Measurements from ENCODE around the gene SPDYC.
"Not testable (repeated sequence)": the region's sequence is repeated elsewhere in the genome, so short reads cannot be mapped to it uniquely, and the experiment has no call there.

SPDYC gene

DNA sequence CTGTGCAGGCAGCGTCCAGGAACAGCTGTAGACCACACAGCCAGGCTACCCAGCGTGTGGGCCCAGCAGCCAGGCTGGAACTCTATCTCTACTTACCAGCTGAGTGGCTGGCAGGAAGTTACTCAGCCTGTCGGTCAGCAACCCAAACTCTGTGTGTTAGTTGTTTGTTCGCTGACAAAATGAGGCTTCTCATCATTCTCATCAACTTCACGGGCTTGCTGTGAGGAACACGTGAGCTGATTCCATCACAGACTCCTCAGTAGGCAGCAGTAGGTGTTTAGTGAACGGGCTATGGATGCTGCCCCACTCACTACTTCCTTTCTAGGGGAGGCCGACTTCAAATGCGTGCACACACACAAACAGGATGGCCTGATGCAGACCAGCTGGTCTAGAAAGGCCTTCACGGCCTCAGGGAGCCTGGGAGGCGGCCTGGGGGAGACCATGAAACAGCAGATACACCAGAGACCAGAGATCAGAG lies 830 bp upstream of the SPDYC start:
- no peak for DNase-seq

DNA sequence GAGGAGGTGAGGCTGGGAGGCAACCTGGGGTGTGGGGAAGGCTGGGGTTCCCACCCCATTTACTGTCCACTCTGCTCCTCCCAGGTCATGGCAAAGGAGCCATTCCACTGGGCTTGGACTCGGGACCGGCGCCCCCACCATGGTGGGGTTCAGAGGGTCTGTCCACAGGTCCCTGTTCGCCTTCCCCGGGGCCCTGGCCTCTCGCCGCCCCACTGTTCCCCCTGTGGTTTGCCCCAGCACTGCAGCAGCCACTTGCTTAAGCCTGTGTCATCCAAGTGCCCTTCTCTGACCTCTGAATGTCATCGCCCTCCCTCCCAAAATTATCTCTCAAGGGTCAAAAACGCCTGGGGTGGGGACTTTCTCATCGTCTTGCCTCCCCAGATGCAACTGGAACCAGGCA lies 2.6 kb downstream of the SPDYC start:
- no peak for DNase-seq

DNA sequence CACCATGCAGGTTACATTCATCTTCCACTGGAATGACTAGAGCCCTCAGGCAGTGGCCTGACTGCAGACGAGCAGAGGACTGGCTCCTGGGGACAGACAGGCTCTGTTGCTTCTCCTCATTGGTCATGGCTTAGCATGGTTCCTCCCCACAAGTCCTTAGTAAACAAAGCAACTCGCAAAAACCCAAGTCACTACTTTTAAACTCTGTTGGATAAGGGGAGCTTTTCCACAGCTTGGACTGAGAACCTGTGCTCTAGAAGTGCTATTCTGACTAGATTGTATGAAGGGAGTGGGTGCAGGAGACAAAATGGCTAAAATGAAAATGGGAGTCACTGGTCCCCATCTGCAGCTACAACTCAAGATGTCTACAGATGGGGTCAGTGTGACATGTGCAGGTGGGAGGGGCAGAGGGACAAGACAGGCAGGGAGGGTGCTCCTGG lies 4.6 kb downstream of the SPDYC start:
- DNase-seq: not testable (repeated sequence)

DNA sequence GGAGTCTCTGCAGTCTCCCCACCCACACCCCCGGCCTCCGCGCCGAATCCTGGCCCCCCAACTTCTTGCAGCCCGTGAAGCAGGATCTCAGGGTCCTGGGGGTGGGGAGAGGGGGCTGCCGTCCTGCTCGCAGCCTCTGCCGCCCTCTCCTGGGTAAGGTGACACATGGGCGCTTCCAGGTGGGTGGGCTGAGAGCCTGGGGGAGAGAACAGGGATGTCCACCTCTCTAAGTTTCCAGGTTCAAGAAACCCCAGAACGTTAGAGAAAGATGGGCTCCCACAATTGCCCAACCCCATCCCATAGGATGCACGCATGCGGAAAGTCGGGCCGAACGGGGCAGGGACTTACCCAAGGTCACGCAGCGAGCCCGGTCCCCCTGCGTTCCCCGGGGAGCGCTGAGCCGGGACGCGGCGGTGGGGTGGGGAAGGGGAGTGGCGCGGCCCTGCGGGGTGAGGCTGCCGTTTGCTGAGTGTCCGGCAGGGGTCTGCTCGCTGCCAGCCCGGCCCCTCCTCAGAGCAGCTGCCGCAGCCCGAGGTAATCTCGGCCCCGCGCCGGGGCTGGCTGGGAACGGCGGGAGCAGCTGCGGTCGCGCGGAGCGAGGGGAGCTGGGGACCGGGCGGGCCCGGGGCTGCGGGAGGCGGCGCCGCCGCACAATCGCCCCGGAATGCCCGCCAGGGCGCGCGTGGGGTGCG lies 11.0 kb downstream of the SPDYC start:
- DNase-seq: peak; percentile 50

DNA sequence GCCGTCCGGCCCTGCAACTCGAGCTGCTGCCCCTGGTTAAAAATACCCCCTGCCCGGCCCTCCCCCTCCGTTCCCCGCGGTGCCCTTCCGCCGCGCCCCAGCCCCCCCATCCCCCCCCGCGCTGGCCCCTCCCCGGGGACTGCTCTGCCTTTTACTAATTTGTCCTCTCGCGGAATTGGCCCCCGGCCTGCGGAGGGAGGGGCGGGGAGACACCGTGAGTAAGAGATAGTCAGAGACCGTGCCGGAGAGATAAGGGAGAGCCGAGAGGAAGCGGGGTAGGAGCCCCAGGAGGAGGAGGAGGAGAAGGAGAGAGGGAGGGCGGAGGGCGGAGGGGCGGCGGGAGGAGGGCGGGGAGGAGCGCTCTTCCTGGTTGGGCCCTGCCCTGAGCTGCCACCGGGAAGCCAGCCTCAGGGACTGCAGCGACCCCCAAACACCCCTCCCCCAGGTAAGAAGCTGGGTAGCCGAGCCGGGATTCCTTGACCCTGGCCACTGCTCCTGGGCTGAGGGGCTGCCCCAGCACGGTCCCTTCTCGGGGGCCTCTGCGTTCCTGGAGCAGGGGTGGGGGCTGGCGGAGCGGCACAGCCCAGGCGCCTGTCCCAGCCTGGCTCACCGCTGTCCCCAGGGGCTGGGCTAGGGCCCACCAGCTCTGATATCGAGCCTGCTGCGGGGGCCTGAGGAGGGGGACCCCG lies 11.7 kb downstream of the SPDYC start, which contains the start of gene CAPN1:
TSS of gene CAPN1 (plus strand) at position 360 of the 689 bp plus-strand sequence. CDS start 774 bp downstream, outside the sequence.
- DNase-seq: peak; percentile 27

DNA sequence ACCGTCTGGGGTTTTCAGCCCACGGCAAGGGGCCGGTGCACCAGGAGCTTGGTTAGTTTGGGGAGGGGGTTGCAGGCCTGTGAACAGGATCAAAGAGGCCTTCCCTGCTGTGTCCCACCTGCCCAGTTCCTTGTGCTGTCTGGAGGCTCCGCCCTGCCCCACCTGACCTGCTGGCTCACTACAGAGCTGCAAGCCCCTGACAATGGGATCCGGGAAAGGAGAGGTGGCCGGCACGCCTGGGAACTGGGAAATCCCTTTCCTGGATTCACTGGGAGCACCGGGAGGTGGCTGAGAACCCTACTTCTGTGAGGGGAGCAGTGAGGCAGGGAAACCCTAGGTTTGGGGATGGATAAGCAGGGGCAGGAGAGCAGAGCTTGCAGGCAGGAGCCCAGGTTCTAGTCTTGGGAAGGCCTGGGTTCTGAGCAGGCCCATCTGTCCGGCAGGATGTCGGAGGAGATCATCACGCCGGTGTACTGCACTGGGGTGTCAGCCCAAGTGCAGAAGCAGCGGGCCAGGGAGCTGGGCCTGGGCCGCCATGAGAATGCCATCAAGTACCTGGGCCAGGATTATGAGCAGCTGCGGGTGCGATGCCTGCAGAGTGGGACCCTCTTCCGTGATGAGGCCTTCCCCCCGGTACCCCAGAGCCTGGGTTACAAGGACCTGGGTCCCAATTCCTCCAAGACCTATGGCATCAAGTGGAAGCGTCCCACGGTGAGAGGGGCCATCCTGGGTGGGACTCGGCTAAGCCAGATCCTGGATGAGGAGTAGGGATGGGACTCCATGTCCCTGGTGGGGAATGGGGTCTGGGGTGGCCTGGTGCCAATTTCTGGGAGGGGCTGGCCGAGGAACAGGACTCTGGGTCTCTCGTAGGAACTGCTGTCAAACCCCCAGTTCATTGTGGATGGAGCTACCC lies 12.5 kb downstream of the SPDYC start:
- DNase-seq: peak; percentile 27

DNA sequence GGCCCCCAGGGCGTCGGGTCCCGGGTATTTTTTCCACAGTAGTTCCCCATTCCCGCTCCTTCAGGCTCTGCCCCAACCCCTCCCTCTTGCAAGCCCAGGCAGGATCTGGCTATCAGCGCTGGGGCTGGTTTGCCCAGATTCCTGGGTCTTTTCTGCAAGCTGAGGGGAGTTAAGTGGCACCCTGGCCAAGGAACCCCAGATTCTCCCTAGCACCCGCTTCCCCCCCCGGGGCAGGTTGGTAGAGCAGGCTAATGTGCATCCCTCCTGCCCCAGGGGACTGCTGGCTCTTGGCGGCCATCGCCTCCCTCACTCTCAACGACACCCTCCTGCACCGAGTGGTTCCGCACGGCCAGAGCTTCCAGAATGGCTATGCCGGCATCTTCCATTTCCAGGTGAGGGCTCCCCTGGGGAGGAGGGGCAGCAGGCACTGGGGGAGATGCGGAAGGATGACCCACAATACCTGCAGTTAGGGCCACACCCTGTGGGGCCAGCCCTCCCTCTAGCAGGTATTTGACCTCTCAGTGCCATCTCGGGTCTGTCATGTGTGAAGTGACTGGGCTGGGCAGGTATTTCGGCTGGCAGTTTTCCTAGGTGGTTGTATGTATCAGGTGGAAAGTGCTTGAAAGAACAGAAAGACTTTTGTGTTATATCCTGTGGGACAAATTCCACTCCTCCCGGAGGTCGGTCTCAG lies 13.3 kb downstream of the SPDYC start:
- DNase-seq: no peak

DNA sequence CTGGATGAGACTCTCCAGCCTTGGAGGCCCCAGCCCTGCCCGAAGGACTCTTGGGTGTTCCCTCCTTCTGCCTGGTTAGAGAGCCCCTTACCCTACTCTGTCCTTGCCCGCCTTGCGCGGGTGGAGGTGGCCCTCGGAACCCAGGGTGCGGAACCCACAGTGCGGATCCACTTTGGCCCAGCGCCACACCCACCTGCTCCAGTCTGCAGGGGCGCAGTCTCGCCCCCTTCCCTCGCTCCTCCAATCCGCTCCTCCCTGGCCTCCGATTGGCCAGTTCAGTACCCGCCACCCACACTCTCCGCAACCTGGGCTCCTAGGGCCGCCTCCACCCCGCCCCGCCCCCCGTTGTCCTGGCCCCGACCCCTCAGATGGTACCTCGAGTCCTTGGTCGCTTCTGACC lies 14.1 kb downstream of the SPDYC start:
- DNase-seq: no peak

DNA sequence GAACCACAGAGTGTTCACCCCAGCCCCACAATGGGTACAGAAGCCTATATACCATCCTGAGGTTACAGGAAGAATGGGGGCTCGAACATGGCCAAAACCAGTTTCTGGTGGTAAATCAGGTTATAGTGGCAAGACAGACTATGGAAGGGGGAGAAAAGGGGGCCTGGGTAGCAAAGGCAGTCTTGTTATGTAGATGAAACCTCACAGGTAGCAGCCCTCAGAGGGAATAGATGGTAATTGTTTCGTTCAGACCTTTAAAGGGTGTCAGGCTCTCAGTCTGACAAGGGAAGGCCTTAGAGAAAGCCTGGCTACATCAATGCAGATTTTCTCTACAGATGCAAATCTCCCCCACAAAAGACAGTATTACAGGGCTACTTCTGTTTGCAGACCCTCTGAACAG lies 15.1 kb downstream of the SPDYC start:
- DNase-seq: no peak

DNA sequence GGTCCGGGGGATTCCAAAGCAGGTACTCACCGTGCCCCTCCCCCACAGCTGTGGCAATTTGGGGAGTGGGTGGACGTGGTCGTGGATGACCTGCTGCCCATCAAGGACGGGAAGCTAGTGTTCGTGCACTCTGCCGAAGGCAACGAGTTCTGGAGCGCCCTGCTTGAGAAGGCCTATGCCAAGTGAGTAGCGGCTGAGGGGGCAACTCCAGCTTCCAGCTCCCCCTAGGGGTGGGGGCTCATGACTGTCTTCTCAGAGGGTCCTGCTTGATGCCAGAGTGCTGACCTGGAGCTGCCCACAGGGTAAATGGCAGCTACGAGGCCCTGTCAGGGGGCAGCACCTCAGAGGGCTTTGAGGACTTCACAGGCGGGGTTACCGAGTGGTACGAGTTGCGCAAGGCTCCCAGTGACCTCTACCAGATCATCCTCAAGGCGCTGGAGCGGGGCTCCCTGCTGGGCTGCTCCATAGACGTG lies 15.9 kb downstream of the SPDYC start:
- DNase-seq: no peak

DNA sequence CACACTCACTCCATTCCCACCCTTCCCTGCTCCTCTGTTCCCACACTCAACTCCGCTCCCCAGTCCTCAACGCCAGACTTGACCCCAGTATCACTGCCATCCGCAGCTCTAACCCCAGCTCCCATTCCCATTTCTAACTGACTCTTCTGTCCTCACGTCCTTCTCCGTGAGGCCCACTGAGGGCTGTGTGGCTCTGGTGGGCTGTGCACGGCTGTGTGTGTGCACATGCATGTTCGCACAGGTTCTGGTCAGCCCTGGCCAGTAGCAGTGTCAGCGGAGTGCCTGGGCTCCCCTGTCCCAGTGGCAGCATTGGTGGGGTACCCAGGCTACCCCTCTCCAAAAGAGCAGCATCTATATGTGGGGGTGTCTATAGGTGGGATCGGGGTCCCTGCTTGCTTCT lies 16.7 kb downstream of the SPDYC start:
- no peak for DNase-seq

DNA sequence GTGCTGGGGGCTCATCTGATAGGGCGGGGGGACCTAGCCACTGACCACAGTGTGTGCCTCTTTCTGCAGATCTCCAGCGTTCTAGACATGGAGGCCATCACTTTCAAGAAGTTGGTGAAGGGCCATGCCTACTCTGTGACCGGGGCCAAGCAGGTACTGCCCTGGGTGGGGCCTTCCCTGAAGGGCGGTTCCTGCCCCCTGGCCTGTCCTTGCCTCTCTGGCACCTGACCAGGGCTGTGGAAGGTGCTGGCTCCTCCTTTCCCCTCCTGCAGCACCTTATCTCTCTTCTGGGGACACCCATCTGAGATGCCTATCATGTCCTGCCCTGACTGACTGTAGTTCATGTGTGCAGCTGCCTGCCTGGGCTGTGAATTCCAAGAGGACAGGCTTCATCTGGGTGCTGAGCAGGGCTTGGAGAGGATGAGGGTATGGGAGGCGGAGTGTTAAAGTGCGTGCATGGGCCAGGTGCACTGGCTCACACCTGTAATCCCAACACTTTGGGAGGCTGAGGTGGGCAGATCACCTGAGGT lies 17.2 kb downstream of the SPDYC start:
- DNase-seq: no peak

DNA sequence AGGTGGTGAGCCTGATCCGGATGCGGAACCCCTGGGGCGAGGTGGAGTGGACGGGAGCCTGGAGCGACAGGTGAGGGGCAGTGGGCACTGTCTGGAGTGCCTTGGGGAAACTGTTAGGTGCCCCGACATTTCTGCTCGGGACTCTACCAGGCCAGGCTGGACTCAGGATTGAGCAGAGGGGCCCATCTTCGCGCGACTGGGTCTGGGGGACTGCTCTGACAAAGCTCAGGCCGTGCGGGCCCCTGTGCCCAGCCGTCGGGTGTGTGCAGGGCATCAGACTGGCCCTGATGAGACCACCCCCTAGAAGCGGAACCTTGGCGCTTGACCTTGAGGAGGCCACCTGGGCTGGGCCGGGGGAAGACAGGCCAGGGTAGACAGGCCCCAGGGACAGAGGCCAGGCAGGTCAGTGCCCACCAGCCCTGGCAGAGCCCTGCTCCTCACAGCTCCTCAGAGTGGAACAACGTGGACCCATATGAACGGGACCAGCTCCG lies 18.0 kb downstream of the SPDYC start:
- no peak for DNase-seq

DNA sequence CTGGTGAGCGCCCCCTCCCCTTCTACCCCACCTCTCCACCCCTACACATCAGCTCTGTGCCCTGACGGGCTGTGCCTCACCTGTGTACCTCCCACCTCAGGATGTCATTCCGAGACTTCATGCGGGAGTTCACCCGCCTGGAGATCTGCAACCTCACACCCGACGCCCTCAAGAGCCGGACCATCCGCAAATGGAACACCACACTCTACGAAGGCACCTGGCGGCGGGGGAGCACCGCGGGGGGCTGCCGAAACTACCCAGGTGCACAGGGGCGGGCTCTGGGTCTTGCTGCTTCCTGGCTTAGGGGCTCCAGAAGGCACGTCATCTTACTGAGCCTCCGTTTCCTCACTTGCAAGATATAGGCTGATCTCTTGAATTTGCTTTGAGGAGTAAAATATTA lies 18.5 kb downstream of the SPDYC start:
- no peak for DNase-seq

DNA sequence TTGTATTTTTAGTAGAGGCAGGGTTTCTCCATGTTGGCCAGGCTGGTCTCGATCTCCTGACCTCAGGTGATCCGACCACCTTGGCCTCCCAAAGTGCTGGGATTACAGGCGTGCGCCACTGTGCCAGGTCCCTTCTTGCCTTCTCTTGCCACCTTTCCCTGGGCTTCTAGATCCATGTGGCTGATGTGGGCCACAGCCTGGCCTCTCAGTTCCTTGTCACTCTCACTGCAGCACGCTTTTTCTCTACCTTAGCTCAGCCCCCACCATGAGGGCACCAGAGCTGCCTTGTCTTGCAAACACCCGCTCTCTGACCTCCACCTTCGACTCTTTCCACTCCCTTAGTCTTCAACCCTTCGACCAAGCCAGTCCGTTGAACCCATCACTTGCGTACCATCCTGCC lies 19.2 kb downstream of the SPDYC start:
- no peak for DNase-seq

DNA sequence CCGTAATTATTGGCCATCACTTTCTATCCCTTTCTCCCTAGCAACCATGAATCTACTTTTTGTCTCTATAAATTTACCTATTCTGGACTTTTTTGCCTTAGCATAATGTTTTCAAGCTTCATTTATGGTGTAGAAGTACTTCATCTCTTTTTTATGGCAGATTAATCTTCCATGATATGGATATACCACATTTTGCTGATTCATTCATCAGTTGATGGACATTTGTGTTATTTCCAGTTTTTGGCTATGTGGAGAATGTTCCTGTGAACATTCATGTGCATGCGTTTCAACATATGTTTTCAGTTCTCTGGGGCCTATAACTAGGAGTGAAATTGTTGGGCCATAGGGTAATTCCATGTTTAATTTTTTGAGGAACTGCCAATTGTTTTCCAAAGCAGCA lies 24.5 kb downstream of the SPDYC start:
- no peak for DNase-seq

DNA sequence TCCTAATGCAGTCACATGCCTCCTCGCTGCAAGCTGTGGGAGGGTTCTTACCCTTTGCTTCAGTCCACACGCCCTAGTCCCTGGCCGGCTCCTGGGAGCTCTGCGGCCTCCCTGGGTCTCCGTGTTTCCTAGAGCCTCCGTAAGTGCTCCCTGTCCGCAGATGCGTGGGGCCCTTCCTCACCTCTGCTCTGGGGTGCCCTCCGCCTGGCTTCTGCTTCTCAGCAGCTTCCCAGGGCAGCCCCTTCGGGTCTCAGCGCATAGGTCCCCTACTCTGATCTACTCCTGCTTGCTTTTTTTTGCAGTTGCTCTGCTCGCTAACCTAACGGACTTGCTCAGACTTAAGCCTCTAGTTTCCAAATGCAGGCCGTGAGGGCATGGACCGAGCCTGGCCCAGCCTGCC lies 34.1 kb downstream of the SPDYC start:
- no peak for DNase-seq

DNA sequence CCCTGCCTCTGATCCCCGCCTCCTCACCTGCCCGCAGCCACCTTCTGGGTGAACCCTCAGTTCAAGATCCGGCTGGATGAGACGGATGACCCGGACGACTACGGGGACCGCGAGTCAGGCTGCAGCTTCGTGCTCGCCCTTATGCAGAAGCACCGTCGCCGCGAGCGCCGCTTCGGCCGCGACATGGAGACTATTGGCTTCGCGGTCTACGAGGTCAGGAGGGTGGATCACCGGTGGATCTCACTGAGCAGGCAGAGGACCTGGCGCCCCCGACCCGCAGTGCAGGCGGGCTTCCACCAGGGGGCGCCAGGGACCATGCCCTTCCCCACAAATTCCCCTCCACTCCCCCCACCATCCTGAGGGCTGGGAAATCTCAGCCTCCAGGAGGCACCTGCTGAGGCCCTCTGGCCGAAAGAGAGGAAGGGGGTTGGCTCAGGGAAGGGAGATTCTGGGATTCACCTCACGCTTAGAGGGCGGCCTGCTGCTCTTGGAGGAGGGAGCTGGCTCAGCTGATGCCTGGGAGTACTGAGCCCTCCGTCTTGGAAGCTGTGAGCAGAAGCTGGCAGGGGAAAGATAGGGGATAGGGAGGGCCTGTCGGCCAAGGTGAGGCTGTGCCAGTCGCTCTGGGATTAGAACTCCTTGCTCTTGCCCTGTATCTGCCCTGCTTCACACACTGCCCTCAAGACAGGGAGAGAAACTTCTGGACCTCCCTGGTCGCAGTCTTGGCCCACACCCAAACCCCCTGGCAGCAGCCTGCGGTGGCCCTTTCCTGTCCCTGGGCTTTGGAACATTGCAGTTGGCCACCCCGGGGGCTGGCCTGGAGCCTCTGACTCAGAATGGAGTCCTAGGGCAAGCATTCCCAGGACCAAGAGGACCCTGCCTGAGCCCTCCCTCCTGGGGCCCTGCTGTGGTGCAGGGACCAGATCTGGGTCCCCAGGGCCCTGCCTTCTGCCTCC lies 34.9 kb downstream of the SPDYC start:
- peak; percentile 29 for DNase-seq

DNA sequence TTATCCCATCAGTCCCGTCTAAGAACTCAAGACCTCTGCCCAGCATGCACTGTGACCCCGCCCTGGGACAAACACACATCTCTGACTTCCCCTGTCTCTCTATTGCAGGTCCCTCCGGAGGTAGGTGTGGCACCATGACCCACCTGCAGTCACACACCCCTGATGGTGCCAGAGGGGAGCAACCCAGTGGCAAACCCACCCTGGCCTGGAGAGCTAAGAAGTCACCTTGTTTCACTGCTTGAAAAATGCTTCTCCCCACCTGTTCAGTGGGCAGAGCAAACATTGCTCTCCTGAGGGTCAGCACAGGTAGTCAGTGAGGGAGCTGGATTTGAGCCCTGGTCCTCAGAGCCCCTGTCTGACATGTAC lies 35.6 kb downstream of the SPDYC start:
- no peak for DNase-seq

DNA sequence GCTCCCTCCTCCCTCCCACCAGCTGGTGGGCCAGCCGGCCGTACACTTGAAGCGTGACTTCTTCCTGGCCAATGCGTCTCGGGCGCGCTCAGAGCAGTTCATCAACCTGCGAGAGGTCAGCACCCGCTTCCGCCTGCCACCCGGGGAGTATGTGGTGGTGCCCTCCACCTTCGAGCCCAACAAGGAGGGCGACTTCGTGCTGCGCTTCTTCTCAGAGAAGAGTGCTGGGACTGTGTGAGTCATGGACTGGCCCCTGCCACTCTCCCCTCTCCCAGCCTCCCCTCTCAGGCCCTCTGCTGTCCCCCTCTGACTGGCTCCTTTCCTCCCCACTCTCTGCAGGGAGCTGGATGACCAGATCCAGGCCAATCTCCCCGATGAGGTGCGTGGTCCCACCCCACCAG lies 36.4 kb downstream of the SPDYC start:
- DNase-seq: no peak

DNA sequence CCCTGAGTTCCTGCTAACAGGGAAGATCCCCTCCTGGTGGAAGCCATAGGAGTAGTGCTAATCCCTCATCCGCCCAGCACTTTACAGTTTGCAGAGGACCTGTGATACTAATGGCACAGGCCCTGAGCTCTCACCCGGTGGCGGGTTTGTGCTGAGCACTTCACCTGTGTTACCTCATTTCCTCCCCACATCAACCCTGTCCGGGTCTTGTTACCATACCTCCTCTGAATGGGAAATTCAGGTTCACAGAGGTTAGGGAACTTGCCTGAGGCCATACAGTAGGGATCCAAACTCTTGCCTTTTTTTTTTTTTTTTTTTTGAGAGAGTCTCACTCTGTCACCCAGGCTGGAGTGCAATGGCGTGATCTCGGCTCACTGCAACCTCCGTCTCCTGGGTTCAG lies 36.9 kb downstream of the SPDYC start:
- no peak for DNase-seq

Measured in NCI-H1105 (cell line).